ENCODE data around the gene RNF217. TPM values are rescaled to one million over a fixed set of nuclear protein-coding genes. Genes with fewer than 3 reads are reported as not detected.

The RNF217 gene
- total RNA-seq, 6 experiments from 2014 or later, result 10.9 to 19.4 (median 14.7) TPM

GRCh38 chr6:125050663-125051318 lies 88.6 kb downstream of the RNF217 start:
- Mint-ChIP-seq H3K4me3 (no peak overlapping the region), H3K4me1 (ENCODE audit: low read depth) (peaks cover 14% of the 10 kb centered on the region), H3K27ac (no peak overlapping the region)

DNA sequence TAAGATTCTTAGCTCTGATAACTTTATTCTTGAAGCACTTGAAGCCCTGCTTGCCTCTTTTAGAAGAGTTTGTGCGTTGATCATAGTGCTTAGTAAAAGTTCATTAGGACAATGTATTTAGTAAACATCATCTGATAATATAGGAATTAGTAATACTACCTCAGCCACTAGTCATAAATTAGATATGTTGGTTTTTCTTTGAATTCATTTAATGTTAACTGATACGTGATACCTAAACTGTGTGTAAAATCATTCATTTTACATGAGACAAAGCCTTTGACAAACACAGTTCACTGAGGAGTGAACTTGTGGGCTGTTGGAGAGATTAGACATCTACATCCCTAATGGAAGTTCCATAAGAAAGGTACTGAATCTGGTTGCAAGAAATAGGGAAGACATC lies 91.6 kb downstream of the RNF217 start:
- H3K27ac Mint-ChIP-seq, result no peak overlapping the region
- H3K4me1 Mint-ChIP-seq (ENCODE audit: low read depth), result 0 out of 2 replicates have a peak, but pooled peaks cover 5% of the 10 kb centered on the region
- no peaks in the 10 kb centered on the region for H3K27me3 Mint-ChIP-seq (ENCODE audit: insufficient read depth)
- no peak for TF ChIP-seq CTCF (IDR thresholded peaks at IDR 0.05)
- H3K9me3 Mint-ChIP-seq, result no peaks in the 10 kb centered on the region
- no peak for DNase-seq
- peaks cover 10% of the 10 kb centered on the region for H3K36me3 Mint-ChIP-seq (ENCODE audit: low read depth)
- H3K4me3 Mint-ChIP-seq, result no peak overlapping the region

More at GRCh38 chr6:125050663-125051318, 88.6 kb downstream of the RNF217 start:
- no peak for TF ChIP-seq CTCF (IDR thresholded peaks at IDR 0.05)
- no peak for DNase-seq
- Mint-ChIP-seq H3K36me3 (ENCODE audit: low read depth) (peaks cover 11% of the 10 kb centered on the region), H3K9me3 (no peaks in the 10 kb centered on the region), H3K27me3 (ENCODE audit: insufficient read depth) (no peaks in the 10 kb centered on the region)

GRCh38 chr6:125054331-125054730 lies 92.1 kb downstream of the RNF217 start:
- Mint-ChIP-seq H3K4me3 (no peak overlapping the region), H3K27ac (no peak overlapping the region), H3K36me3 (ENCODE audit: low read depth) (peaks cover 6% of the 10 kb centered on the region), H3K9me3 (no peaks in the 10 kb centered on the region), H3K4me1 (ENCODE audit: low read depth) (0 out of 2 replicates have a peak, but pooled peaks cover 5% of the 10 kb centered on the region), H3K27me3 (ENCODE audit: insufficient read depth) (no peaks in the 10 kb centered on the region)
- no peak for TF ChIP-seq CTCF (IDR thresholded peaks at IDR 0.05)
- no peak for DNase-seq

DNA sequence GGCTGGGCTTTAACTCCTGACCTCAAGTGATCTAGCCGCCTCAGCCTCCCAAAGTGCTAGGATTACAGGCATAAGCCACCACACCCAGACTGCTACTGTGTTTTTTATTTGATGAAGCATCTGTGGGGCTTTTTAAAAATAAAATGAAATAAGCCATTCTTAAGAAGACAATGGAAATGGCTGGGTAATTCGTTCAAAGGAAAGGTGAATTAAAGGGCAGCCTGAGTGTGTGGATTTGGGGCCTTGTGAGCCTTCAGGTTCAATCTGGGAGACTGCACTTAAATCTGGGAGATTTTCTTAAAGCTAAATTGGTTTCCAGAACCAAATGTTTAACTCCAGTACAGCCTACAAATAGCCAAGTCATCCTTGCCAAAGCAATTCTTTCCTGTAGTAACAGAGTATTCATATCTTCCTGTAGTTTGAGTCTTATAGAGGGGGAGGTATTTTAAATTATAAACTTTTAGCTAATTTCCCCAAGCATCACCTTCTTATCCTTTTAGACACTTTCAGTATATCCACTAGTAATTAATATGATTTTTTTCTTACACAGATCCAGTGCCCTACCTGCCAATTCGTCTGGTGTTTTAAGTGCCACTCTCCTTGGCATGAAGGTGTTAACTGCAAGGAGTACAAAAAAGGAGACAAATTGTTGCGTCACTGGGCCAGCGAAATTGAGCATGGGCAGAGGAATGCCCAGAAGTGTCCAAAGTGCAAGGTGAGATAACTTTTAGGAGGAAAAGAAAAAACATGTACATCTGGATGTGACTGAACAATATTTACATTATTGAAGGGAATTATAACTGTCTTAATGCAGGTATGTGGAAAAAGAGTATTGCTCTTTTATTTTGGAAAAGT lies 95.4 kb downstream of the RNF217 start:
- Mint-ChIP-seq H3K4me1 (ENCODE audit: low read depth) (no peaks in the 10 kb centered on the region), H3K9me3 (no peaks in the 10 kb centered on the region), H3K4me3 (no peak overlapping the region), H3K27me3 (ENCODE audit: insufficient read depth) (no peaks in the 10 kb centered on the region), H3K36me3 (ENCODE audit: low read depth) (no peaks in the 10 kb centered on the region), H3K27ac (no peak overlapping the region)
- DNase-seq, result no peak
- no peak for TF ChIP-seq CTCF (IDR thresholded peaks at IDR 0.05)

DNA sequence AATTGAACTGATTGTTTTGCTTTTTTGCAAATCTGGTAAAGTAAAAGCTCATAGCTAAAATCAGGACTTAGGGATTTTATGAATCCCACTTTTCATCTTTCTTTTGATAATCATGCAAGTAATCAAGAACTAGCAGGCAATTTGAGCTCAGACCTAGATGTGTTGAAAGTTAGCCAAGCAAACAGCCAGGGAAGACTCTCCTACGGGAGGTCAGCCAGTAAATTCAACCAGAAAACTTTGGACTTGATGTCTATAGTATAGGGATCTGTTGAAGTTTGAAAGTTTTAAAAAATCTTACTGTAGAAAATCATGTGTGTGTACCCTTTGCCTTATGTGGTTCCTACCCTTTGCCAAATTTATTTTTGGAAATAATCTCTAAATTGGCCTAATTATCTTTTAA lies 96.3 kb downstream of the RNF217 start:
- no peaks in the 10 kb centered on the region for H3K4me1 Mint-ChIP-seq (ENCODE audit: low read depth)
- H3K4me3 Mint-ChIP-seq, result no peak overlapping the region
- H3K27ac Mint-ChIP-seq, result no peak overlapping the region
- no peak for TF ChIP-seq CTCF (IDR thresholded peaks at IDR 0.05)
- H3K36me3 Mint-ChIP-seq (ENCODE audit: low read depth), result no peaks in the 10 kb centered on the region
- no peak for DNase-seq
- H3K27me3 Mint-ChIP-seq (ENCODE audit: insufficient read depth), result no peaks in the 10 kb centered on the region
- H3K9me3 Mint-ChIP-seq, result no peaks in the 10 kb centered on the region
